Activated T-cell treated with anti-CD3 and anti-CD28 coated beads, Interleukin-2, amount 50 U/mL, for 48 hours (primary cell): Measurements from ENCODE around the gene EVI5.
A peak's percentile ranks its signal among the peaks of the same experiment; 100 is the strongest.
"Not testable (repeated sequence)": the region's sequence is repeated elsewhere in the genome, so short reads cannot be mapped to it uniquely, and the experiment has no call there.

ENCODE experiments used
- DNase-seq, 2 experiments: peaks; one replicate each; pipeline ENCODE4 v3.0.0-alpha.2; 2020

Gene EVI5

DNA sequence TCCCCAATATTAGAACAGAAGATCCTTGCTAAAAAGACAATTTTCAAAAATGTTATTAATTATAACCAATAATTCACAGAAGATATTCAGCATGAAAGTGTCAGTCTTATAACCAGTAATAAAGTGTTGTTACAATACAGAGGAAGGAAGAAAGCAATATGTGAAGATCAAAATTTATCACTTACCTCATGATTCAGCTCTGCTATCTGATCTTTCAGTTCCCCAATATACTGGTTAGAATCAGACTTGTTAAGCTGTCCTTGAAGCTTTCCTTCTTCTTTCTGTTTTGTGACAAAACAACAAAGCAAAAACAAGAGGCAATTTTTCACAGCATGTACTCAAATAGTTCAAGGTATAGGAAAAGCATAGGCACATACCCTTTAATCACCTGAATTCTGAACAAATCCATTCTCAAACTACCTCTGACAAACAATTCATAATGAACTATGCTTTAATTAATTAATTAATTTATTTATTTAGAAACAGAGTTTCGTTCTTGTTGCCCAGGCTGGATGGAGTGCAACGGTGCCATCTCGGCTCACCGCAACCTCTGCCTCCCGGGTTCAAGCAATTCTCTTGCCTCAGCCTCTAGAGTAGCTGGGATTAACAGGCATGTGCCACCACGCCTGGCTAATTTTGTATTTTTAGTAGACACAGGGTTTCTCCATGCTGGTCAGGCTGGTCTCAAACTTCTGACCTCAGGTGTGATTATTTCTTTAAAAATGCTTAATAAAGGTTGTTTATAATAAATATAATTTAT lies 221.3 kb downstream of the EVI5 start:
- DNase-seq, result no peak

DNA sequence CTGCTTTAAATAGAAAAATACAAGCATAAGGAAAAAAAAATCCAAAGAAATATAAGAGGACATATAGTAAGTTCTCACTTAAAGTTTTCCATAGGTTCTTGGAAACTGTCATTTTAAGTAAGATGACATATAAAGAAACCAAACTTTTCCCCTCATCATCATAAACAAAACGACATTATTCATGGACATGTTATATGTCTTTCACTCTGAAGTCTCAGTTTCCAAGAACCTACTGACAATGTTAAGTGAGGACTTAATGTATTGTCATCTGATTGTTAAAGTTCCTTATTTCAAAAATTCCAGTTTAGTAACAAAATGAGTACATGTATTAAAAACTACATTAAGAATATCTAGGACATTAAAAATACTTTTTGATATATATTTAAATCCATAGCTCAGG lies 228.6 kb downstream of the EVI5 start:
- no peak for DNase-seq

- DNase-seq, result no peak
Measured at GRCh38 chr1:92554216-92554615, 230.7 kb downstream of the EVI5 start.

DNA sequence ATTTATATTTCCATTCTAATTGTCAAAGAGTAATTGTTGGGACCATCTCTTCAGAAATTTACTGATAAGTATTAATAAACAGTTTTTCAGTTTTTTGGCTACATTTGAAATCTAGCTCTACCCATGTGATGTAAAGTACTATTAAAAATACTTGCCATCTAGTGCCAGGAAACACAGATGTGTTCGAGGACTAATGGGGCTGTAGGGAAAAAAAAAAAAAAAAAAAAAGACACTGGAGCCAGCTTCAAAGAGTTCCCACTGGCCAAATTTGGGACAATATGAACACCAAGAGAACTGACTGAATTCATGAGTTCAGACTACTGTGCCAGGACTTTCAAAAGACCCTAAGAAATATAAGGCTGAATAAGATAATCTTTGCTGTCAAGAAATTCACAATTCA lies 233.0 kb downstream of the EVI5 start:
- no peak for DNase-seq

GRCh38 chr1:92544756-92545165 lies 240.1 kb downstream of the EVI5 start:
- no peak for DNase-seq

DNA sequence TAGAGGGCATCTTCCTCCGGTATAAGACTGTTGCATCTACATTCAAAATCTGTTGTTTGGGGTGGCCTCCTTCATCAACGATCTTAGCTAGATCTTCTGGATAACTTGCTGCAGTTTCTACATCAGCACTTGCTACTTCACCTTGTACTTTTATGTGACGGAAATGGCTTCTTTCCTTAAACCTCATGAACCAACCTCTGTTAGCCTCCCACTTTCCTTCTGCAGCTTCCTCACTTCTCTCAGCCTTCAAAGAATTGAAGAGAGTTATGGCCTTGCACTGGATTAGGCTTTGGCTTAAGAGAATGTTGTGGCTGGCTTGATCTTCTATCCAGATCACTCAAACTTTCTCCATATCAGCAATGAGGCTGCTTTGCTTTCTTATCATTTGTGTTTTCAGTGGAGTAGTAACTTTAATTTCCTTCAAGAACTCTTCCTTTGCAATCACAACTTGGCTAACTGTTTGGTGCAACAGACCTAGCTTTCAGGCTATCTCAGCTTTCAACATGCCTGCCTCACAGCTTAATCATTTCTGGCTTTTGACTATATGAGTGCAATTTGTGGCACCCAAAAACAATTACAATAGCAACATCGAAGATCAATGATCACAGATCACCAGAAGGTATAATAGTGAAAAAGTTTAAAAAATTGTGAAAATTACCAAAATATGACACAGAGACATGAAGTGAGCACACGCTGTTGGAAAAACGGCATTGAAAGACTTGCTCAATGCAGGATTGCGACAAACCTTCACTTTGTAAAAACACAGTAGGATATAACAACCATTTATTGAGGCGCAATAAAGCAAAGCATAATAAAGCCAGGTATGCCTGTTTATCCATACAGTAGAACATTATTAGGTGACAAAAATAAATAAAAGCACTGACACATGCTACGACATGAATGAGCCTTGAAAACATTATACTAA lies 241.5 kb downstream of the EVI5 start:
- DNase-seq, result no peak

DNA sequence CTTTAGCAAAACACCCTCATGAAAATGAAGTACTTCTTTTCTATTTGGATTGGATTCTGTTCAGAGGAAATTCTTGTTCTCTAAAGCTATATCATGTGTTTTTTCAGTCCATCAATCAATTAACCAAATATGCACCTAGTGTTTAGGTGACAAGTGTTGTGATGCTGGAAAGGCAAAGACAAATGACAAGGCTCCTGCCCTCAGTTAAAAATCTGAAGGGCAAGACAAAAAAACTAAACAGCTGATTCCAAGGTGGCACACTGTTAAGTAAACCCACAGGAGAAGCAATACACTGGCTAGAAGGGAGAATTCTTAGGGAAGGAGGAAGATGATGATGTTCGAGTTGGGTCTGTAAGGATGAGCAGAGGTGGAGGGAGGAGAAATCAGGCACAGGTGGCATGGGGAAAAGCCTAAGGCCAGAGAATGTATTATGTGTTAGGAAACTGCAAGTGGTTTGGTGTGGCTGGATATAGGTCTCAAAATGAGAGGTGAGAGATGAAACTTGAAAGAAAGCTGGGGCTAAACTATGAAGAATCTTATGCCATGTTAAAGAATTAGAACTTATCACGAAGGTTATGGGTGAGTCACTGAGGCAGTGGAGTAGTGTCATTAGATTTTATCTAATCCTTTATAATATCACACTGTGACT lies 246.4 kb downstream of the EVI5 start:
- peak; percentile 60 to 64 for DNase-seq

DNA sequence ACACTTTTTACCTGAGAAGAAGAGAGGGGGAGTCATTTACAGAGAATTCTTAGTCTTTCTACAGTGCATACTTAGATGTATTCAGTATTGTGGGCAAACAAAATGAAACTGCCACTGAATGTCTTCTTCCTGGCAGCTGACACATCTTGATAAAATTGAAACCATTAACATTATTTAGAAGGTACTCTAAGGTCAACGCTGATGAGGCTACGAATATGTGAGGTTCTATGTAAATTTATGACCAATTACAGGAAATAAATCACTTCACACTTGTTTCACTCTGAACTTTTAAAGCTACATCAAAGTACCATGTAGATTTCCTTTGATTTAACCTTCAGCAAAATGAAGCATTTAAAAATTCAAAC lies 246.9 kb downstream of the EVI5 start:
- no peak for DNase-seq

DNA sequence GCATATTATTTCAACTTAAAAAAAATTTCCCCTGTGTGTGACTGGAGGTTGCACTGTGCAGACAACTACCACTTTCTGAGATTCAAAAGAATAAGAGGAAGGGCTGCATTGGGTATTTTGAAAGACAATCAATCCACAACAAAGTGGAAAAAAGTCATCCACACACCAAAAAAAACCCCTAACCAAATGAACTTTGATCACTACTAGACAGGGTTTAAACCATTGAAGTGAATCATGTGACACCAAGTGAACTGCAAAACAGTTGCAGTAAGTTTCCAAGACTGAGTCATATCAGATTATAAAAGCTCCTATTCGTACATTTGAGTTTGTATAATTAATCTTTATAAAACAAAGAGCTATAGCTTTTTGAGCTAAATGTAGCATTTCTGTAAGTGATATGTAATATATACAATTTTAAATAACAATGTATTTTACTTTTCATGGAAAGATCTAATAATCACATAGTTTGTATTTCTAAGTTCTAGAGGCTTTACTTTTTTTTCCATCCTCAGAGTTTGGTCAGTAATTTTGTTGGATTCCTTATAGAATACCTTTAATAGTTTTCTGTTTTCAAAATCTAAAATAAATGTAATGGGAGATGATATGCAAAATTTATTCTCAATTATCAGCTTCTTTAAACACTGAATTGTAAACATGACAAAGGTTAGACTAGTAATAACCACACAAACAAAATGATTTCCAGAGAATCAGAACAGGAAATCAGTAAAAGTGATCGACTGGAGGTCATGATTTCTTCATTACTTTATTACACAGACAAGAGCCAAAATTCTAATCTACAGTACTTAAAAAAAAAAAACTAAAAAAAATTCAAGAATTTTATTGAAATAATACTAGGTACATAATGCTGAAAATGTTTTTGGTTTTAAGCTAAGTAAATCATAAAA lies 247.7 kb downstream of the EVI5 start:
- no peak for DNase-seq

- no peak for DNase-seq
Measured at GRCh38 chr1:92536211-92536979, 248.5 kb downstream of the EVI5 start.

DNA sequence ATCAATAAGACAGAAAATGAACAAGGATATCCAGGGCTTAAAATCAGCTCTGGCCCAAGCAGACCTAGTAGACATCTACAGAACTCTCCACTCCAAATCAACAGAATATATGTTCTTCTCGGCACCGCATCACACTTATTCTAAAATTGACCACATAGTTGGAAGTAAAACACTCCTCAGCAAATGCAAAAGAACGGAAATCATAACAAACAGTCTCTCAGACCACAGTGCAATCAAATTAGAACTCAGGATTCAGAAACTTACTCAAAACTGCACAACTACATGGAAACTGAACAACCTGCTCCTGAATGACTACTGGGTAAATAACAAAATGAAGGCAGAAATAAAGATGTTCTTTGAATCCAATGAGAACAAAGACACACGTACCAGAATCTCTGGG lies 252.5 kb downstream of the EVI5 start:
- DNase-seq, result not testable (repeated sequence)

DNA sequence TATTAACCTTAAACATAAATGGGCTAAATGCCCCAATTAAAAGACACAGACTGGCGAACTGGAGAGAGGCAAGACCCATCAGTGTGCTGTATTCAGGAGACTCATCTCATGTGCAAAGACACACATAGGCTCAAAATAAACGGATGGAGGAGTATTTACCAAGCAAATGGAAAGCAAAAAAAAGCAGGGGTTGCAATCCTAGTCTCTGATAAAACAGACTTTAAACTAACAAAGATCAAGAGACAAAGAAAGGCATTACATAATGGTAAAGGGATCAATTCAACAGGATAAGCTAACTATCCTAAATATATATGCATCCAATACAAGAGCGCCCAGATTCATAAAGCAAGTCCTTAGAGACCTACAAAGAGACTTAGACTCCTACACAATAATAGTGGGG lies 253.0 kb downstream of the EVI5 start:
- DNase-seq, result not testable (repeated sequence)

DNA sequence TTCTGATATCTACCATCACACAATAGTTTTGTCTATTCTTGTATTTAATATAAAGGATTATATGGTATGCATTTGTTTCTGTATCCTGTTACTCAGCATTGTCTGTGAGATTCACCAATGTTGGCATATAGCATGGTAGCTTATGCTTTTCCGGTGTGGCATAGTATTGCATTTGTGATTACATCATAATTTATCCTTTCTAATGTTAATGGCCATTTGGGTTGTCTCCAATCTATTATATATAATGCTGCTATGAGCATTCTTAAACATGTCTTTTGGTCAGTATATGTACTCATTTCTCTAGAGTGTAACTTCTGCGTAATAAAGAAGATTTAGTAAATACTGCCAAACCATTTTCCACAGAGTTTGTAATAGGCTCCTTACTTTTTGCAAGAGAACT lies 257.2 kb downstream of the EVI5 start:
- DNase-seq, result no peak

DNA sequence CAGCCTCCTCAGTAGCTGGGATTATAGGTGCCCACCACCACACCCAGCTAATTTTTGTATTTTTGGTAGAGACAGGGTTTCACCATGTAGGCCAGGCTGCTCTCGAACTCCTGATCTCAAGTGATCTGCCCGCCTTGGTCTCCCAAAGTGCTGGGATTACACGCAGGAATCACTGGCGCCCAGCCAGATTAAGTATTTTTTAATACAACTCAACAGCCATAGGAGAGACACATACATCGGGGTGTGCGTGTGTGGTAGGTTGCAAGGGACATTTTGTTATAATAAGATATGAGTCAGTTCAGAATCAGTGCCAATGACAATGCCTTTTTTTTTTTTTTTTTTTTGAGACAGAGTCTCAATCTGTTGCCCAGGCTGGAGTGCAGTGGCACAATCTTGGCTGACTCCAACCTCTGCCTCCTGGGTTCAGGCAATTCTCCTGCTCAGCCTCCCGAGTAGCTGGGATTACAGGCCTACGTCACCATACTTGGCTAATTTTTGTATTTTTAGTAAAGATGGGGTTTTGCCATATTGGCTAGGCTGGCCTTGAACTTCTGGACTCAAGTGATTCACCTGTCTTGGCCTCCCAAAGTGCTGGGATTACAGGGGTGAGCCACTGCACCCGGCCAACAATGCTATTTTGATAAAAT lies 259.8 kb downstream of the EVI5 start:
- not testable (repeated sequence) for DNase-seq

DNA sequence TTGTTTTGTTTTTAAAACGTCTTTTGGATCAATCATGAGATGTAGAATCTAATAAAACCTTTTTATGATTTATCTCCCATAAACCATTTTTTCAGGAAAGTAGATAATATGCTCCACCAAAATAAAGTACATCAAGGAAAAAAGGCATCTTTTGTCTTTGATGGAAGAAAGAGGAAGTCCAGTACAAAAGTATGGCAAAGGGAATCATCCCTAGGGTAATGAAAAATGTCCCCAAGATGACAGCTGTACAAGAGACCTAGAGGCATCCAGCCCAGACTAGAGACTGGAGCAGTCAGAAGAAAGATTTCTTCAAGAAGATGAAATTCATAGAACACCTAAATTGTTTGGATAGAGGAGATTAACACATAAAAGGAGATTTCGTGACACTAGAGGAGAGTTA lies 265.9 kb downstream of the EVI5 start:
- DNase-seq, result no peak

DNA sequence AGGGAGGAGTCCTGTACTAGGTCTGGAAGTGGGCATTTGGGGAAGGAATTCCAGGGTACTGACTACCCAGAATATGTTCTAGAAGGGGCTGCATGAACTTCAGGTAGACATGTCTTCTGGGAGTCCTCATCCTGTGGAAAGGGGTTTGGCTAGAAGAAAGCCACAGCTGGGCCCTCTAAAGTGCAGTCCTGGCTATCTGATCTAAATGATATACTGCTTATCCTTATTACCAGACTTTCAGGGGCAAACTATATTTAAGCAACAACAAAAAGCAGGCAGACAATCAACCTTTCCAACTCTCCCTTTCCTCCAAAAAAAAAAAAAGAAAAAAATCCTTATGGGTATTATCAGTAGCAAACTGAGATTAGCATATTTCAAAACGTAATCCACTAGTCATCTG lies 268.3 kb downstream of the EVI5 start:
- no peak for DNase-seq

- DNase-seq, result no peak
Measured at GRCh38 chr1:92515796-92516201, 269.1 kb downstream of the EVI5 start.

- DNase-seq, result no peak
Measured at GRCh38 chr1:92511541-92511940, 273.4 kb downstream of the EVI5 start.

DNA sequence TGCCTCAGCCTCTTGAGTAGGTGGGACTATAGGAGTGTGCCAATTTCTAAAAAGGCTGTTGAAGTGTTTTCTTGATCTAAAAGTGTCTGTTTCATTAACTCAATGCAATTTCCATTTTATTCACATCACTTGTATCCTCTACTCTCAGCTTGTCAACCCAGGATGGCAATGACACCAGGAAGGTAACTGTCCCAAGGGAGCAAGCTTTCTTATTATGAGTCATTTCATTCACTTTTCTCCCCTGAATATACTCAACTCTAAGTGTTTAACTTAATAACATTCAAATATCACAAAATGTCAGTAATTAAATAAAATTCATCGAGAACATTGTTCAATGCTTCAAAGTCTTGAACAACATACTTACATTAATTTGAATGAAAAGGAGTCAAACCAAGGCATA lies 275.3 kb downstream of the EVI5 start:
- no peak for DNase-seq

- DNase-seq, result no peak
Measured at GRCh38 chr1:92505015-92505692, 279.8 kb downstream of the EVI5 start.
